HL-60/S4 treated with phorbol 12-myristate 13-acetate at 8.2 ng/mL for 4 days and 3 days (cell line): Measurements from ENCODE around the gene C5orf24.

Experiments
- in situ Hi-C: fragments of 300-500 bp; cut with MboI; formaldehyde crosslinking; loops from 2 replicates; pipeline ENCODE4 v1.15.0; 2022; ENCODE audit warnings: low sequenced_read_pairs

The C5orf24 gene

DNA sequence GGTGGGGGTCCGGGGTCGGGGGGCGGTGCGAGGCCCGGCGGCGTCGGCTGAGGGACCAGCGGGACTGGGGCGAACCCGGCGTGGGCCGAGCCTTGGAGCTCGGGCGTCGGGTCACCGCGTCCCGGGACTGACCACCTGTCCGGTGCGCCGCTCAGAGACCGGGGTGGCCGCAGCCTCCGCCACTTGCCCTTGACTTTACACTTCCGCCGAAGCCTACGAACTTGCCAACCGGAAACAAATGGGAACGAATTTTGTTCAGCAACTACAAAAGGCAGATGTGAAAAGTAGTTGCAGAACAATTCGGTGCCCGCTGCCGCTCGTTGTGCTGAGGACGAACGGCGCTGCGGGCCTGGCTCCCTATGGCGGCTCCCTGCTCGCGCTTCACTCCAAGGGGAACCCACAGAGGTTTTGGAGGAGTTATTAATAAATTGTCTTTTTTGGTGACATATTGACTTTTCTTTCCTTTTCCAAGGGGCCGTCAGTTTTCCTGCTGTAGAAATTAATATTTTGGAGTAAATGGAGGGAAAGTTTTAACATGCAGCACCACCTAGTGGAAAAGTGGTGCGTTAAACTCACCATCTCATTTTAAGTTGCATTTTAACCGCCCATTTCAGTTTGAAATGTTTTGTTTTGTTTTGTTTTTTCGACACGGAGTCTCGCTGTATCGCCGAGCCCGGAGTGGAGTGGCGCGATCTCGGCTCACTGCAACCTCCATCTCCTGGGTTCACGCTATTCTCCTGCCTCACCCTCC is 59.7 kb downstream of the C5orf24 start:
- in situ Hi-C loops: no loop called here

DNA sequence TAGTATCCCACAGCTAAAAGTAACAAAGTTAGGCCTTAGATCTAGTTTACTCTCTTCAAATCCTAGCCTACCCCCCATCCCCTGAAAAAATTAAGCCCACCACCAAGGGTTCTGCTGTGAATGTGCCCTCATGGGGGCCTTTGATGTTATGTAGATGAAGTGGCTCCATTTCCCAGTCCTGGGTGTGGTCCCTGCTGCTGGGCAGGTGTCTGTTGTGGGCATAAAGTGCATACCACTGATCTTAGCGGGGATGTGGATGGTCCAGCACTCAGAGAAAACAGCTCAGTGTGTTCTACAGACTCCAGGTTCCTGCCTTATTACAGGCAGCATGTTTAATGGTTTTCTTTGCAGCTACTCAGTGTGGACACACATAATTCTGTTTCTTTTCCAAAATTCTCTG is 61.0 kb downstream of the C5orf24 start:
- in situ Hi-C loops: no loop called here
